GM21526 (cell line): ENCODE data around the gene TM2D3.

ENCODE experiments used
- ATAC-seq: cut with Tn5 transposase; IDR thresholded peaks from one replicate; pipeline ENCODE4 v1.9.1; 2021; ENCODE audit warnings: moderate library complexity; ENCODE audit not compliant: unreplicated experiment, low FRiP score

The TM2D3 gene

GRCh38 chr15:101652098-101652785 lies at the start of gene TM2D3:
Gene TM2D3 (minus strand): TSS chr15:101652381. CDS start chr15:101652361, 20 bp downstream.
- peak; percentile 86 for ATAC-seq

- no peak for ATAC-seq
Measured at GRCh38 chr15:101698314-101698713, 46.1 kb upstream of the TM2D3 start.

- no peak for ATAC-seq
Measured at GRCh38 chr15:101697488-101697887, 45.3 kb upstream of the TM2D3 start.

GRCh38 chr15:101696829-101697228 lies 44.6 kb upstream of the TM2D3 start:
- ATAC-seq = no peak

GRCh38 chr15:101694261-101694660 lies 42.1 kb upstream of the TM2D3 start:
- ATAC-seq = no peak

GRCh38 chr15:101692801-101693598 lies 40.8 kb upstream of the TM2D3 start:
- ATAC-seq = no peak

- no peak for ATAC-seq
Measured at GRCh38 chr15:101689901-101690300, 37.7 kb upstream of the TM2D3 start.

- no peak for ATAC-seq
Measured at GRCh38 chr15:101686718-101687117, 34.5 kb upstream of the TM2D3 start.

- ATAC-seq = no peak
Measured at GRCh38 chr15:101684877-101685276, 32.7 kb upstream of the TM2D3 start.

- no peak for ATAC-seq
Measured at GRCh38 chr15:101684384-101684783, 32.2 kb upstream of the TM2D3 start.

- ATAC-seq = no peak
Measured at GRCh38 chr15:101679806-101680205, 27.6 kb upstream of the TM2D3 start.

GRCh38 chr15:101676921-101677329 lies 24.7 kb upstream of the TM2D3 start:
- ATAC-seq = no peak

- ATAC-seq = peak; percentile 94
Measured at GRCh38 chr15:101675796-101676582, 23.8 kb upstream of the TM2D3 start.

GRCh38 chr15:101675015-101675414 lies 22.8 kb upstream of the TM2D3 start:
- ATAC-seq = no peak

- ATAC-seq = no peak
Measured at GRCh38 chr15:101672298-101672697, 20.1 kb upstream of the TM2D3 start.

GRCh38 chr15:101669744-101670143 lies 17.6 kb upstream of the TM2D3 start:
- ATAC-seq = no peak

GRCh38 chr15:101667881-101668280 lies 15.7 kb upstream of the TM2D3 start:
- no peak for ATAC-seq

- no peak for ATAC-seq
Measured at GRCh38 chr15:101664303-101664913, 12.2 kb upstream of the TM2D3 start.

- no peak for ATAC-seq
Measured at GRCh38 chr15:101662203-101662602, 10.0 kb upstream of the TM2D3 start.

- no peak for ATAC-seq
Measured at GRCh38 chr15:101660005-101660404, 7.8 kb upstream of the TM2D3 start.
